ENCODE data around the gene LTB4R2.

The LTB4R2 gene

GRCh38 chr14:24309538-24310264, at the start of gene LTB4R2:
TSS of gene LTB4R2 (plus strand) at chr14:24310140. CDS start at chr14:24310665, 525 bp downstream.
- no peak for DNase-seq

- DNase-seq = no peak
These were observed 49.2 kb upstream of the LTB4R2 start for GRCh38 chr14:24260780-24261157.

- DNase-seq = no peak
These were observed 48.5 kb upstream of the LTB4R2 start for GRCh38 chr14:24261256-24261968.

- no peak for DNase-seq
These were observed 48.0 kb upstream of the LTB4R2 start for GRCh38 chr14:24261969-24262327.

GRCh38 chr14:24262821-24263733, 46.9 kb upstream of the LTB4R2 start, which contains the start of gene TGM1:
TSS of gene TGM1 (minus strand) at chr14:24263177. CDS start at chr14:24262352, 825 bp downstream.
- no peak for DNase-seq

- DNase-seq = no peak
These were observed 46.1 kb upstream of the LTB4R2 start for GRCh38 chr14:24263848-24264247.

- no peak for DNase-seq
These were observed 45.6 kb upstream of the LTB4R2 start for GRCh38 chr14:24264298-24264697.

GRCh38 chr14:24266344-24267244, 43.3 kb upstream of the LTB4R2 start:
- no peak for DNase-seq

- DNase-seq = no peak
These were observed 42.4 kb upstream of the LTB4R2 start for GRCh38 chr14:24267516-24267915.

- DNase-seq = no peak
These were observed 41.7 kb upstream of the LTB4R2 start for GRCh38 chr14:24268225-24268624.

GRCh38 chr14:24269368-24269767, 40.6 kb upstream of the LTB4R2 start:
- DNase-seq = no peak

- no peak for DNase-seq
These were observed 39.9 kb upstream of the LTB4R2 start for GRCh38 chr14:24269910-24270536.

- no peak for DNase-seq
These were observed 39.3 kb upstream of the LTB4R2 start for GRCh38 chr14:24270537-24271133.

GRCh38 chr14:24271134-24271833, 38.7 kb upstream of the LTB4R2 start, which contains the start of gene RABGGTA:
TSS of gene RABGGTA (minus strand) at chr14:24271597. CDS start at chr14:24271115, 482 bp downstream.
- DNase-seq = peak; percentile 85

GRCh38 chr14:24271834-24272263, 38.1 kb upstream of the LTB4R2 start:
- no peak for DNase-seq

GRCh38 chr14:24272467-24272866, 37.5 kb upstream of the LTB4R2 start:
- peak; percentile 19 for DNase-seq

- DNase-seq = peak; percentile 66
These were observed 36.4 kb upstream of the LTB4R2 start for GRCh38 chr14:24273422-24273998.

- DNase-seq = peak; percentile 94
These were observed 35.8 kb upstream of the LTB4R2 start for GRCh38 chr14:24274101-24274543.

GRCh38 chr14:24277071-24277470, 32.9 kb upstream of the LTB4R2 start:
- DNase-seq = peak; percentile 64
